PFSK-1 (cell line): ENCODE results near the gene B3GLCT.

Source experiments
- FOXP2 ChIP-seq: optimal IDR thresholded peaks from 2 replicates; pipeline ENCODE3; 2011; ENCODE audit warnings: borderline replicate concordance, control low read depth, inconsistent platforms; ENCODE audit not compliant: insufficient read depth; ENCODE audit errors: extremely low read length, extremely low read depth
- POLR2AphosphoS5 ChIP-seq: IDR thresholded peaks from 2 replicates; pipeline ENCODE4 v1.6.1; 2012; ENCODE audit warnings: low read depth, mild to moderate bottlenecking, control low read depth, low read length, moderate library complexity
- REST ChIP-seq, 2 experiments: IDR thresholded peaks; 2 replicates each; pipeline versions ENCODE4 v1.6.1 to v1.8.0; 2011 to 2012; ENCODE audit warnings: low read depth in 2 of 2, low read length in 2 of 2, control low read depth in 1 of 2, inconsistent platforms in 1 of 2, mild to moderate bottlenecking in 1 of 2, moderate library complexity in 1 of 2; ENCODE audit not compliant: insufficient read depth in 1 of 2
- SIN3A ChIP-seq: IDR thresholded peaks from 2 replicates; pipeline ENCODE4 v1.6.1; 2012; ENCODE audit warnings: mild to moderate bottlenecking, low read length, moderate library complexity, borderline replicate concordance; ENCODE audit not compliant: insufficient read depth
- TAF1 ChIP-seq: IDR thresholded peaks from 2 replicates; pipeline ENCODE4 v1.6.1; 2012; ENCODE audit warnings: low read length, control low read depth, borderline replicate concordance; ENCODE audit not compliant: insufficient read depth

B3GLCT gene

GRCh38 chr13:31175847-31176532, 23.8 kb upstream of the B3GLCT start:
- TF ChIP-seq TAF1, result no peak

- TF ChIP-seq POLR2AphosphoS5 (no peak), SIN3A (no peak), FOXP2 (no peak), REST (IDR thresholded peaks at IDR 0.05; ENCODE audit: insufficient read depth in 1 of 2, low read depth in 2 of 2, low read length in 2 of 2) (no peak), TAF1 (no peak)
Observed at GRCh38 chr13:31179241-31179640, 20.5 kb upstream of the B3GLCT start.

- TF ChIP-seq FOXP2, result no peak
- no peak for TF ChIP-seq TAF1
- no peak for TF ChIP-seq SIN3A
- no peak for TF ChIP-seq REST (IDR thresholded peaks at IDR 0.05; ENCODE audit: insufficient read depth in 1 of 2, low read depth in 2 of 2, low read length in 2 of 2)
- TF ChIP-seq POLR2AphosphoS5, result no peak
Observed at GRCh38 chr13:31179754-31180153, 20.0 kb upstream of the B3GLCT start.

GRCh38 chr13:31182987-31183386, 16.8 kb upstream of the B3GLCT start:
- TF ChIP-seq FOXP2 (no peak), TAF1 (no peak), SIN3A (no peak), REST (IDR thresholded peaks at IDR 0.05; ENCODE audit: insufficient read depth in 1 of 2, low read depth in 2 of 2, low read length in 2 of 2) (no peak), POLR2AphosphoS5 (no peak)

- no peak for TF ChIP-seq FOXP2
- no peak for TF ChIP-seq POLR2AphosphoS5
- no peak for TF ChIP-seq SIN3A
- no peak for TF ChIP-seq REST (IDR thresholded peaks at IDR 0.05; ENCODE audit: insufficient read depth in 1 of 2, low read depth in 2 of 2, low read length in 2 of 2)
- no peak for TF ChIP-seq TAF1
Observed at GRCh38 chr13:31184451-31184850, 15.3 kb upstream of the B3GLCT start.
